Hippocampal formation (tissue), 2 donors: Measurements from ENCODE around the gene FBXL13.
"Not testable (repeated sequence)": the region's sequence is repeated elsewhere in the genome, so short reads cannot be mapped to it uniquely, and the experiment has no call there.

Experiments used
- DNase-seq, 2 donors: peaks; one replicate each; lab custom pipeline; 2025; lab: John Stamatoyannopoulos, UW

FBXL13 gene

DNA sequence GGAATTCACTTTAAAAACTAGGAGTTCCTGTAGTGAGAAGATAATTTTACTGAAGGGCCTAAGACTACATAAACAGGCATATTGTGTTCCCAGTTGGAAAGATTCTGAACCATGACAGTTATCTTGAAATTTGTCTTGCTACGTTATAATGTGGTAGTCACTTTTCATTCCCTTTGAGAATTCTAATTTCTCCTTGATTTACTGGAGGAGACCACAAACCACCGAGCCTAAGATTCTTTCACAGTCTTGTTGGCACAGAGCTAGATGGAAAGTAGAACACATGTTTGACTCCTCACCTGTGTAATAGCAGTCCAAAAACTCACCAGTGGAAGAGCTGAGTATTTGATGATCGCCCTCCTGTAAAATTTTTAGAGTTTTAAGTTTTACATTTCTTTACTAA is 5.2 kb upstream of the FBXL13 start:
- no peak for DNase-seq

DNA sequence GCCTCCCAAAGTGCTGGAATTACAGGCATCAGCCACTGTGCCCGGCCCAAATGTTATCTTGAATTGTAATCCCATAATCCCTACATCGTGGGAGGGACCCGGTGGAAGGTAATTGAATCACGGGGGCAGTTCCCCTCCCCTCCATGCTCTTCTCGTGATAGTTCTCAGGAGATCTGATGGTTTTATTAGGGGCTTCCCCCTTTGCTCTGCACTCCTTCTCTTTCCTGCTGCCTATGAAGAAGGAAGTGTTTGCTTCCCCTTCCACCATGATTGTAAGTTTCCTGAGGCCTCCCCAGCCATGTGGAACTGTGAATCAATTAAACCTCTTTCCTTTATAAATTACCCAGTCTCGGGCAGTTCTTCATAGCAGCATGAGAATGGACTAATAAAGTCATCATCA is 3.6 kb upstream of the FBXL13 start:
- not testable (repeated sequence) for DNase-seq

DNA sequence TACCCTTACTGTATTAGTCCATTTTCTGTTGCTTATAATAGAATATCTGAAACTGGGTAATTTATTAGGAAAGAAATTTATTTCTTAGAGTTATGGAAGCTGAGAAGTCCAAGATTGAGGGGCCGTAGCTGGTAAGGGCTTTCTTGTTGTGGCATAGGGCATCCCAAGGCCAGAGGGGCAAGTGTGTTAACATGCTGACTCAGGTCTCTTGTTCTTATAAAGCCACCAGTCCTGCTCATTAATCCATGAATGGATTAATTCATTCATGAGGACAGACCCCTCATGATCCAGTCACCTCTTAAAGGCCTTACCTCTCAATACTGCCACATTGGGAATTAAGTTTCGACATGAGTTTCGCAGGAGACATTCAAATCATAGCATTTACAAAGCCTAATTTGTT is 2.7 kb upstream of the FBXL13 start:
- no peak for DNase-seq

DNA sequence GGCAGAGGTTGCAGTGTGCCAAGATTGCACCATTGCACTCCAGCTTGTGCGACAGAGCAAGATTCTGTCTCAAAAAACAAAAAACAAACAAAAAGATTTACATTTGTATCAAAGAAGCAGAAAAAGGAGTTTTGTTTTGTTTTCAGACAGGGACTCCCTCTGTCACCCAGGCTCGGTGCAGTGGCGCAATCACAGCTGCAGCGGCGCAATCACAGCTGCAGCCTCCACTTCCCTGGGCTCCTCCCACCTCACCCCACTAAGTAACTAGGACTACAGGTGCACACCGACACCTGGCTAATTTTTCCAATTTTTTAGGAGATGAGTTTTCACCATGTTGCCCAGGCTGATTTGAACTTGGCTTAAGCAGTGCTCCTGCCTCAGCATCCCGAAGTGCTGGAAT is 2.2 kb upstream of the FBXL13 start:
- DNase-seq: no peak

DNA sequence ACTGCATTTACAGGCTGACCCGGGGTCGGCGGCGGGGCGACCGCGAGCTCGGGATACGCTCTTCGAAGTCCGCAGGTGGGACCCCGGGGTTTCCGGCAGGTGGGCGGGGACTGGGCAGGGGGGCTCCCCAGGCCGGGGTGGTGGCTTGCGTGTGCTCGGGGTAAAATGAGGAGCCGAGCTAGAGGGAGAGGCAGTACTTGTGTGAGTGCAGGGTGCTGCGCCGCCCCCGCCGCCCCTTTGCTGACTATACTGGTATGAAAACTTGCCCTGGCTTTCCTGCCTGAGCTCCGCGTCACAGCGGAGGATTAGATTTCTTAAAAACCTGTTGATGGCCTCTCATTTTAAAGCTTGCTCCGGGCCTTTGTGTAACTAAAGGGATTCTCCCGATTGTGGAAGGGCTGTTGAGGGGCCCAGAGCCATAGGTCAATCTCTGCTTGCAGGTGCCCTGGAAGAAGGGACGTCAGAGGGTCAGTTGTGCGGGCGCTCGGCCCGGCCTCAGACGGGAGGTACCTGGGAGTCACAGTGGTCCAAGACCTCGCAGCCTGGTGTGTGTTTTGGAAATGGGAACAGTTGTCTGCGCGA is 832 bp upstream of the FBXL13 start:
- peak; percentile 28 to 30 for DNase-seq

DNA sequence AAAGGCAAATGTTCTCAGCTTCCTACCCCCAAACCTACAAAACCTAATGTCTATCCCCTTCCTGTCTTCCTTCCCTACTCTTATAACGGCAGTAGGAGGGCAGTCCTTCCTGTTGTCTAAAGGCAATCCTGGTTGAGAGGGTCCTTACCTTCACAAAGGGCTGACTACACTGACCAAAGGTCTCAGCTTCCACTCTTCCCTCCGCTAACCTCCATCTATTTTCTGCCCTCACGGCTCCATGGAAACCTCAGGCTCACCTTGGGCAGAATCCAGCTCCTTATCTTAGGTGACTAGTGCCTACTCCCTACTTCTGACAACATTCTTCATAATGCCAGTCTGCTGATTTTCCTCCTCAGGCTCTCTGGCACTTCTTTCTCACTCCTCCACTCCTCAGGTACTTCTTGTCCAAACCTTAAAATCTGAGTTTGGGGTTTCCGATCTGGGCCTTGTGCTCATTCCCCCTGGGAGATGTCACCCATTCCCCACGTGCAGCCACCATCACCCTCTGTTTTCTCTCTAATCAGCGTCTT is 542 bp downstream of the FBXL13 start:
- no peak for DNase-seq

DNA sequence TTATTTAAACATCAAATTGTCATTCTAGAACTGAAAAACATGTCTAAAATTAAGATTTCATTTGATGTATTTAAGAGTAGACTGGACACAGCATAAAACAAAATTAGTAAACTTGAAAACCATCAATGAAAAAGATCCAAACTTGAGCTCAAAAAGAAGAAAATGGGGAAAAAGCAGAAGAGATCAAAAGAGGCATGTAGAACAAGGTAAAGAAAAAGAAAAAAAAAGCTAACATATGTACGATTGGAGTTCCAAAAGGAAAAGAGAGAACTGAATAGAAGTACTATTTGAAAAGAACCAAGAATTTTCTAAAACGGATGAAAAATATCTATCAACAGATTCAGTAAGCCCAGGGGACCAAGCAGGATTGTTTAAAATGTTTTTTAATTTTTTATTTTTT is 3.6 kb downstream of the FBXL13 start:
- no peak for DNase-seq

DNA sequence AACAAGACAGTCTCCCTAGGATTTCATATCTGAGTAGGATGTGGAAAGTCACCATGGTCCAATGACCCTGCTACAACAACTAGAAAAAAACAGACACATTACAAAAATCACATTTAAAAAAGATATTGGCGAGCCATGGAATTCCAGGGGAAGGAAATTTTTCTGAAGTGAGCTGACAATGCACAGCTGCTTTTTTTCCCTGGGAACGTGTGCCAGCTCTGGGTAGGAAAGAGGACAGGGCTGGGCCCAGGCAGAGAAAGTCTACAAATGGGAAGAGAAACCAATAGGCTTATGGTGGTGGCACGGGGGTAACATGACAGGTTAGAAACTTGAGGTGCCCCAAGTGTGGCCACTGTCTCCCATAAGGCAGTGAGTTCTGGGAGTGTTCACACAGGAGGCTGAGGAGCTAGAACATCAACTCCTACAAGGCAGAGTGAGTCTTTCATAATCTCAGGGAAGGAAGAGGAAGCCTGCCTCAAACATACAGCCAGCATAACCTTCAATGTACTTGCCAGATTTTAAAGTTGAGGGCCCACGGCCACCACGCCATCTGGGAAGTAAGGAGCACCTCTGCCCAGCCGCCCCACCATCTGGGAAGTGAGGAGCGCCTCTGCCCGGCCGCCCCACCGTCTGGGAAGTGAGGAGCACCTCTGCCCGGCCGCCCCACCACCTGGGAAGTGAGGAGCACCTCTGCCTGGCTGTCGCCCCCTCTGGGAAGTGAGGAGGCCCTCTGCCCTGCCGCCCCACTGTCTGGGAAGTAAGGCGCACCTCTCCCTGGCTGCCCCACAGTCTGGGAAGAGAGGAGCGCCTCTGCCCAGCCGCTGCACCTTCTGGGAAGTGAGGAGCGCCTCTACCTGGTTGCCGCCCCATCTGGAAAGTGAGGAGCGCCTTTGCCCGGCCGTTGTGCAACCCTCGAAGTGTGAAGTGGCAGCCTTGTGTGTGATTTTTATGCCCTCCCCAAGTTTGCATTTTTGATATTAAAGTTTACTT is 5.9 kb downstream of the FBXL13 start:
- DNase-seq: no peak

DNA sequence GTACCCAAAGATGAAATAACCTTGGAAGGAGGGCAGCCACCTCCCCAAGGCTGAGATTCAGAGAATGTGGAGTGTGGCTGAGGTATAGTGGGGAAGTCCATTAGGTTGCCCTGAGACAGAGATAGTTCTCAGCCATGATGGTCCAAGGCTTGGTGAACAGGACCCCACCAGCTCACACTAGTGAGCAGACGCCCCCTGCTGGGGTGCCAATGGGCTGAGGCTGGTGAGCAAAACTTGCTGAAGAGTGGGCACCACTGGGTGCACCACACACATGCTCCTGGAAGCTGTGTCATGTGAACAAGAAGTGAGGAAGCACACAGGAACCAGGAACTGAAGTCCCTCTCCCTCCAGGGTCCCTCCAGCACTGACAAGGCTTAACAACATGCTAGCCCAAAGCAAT is 8.9 kb downstream of the FBXL13 start:
- DNase-seq: no peak

DNA sequence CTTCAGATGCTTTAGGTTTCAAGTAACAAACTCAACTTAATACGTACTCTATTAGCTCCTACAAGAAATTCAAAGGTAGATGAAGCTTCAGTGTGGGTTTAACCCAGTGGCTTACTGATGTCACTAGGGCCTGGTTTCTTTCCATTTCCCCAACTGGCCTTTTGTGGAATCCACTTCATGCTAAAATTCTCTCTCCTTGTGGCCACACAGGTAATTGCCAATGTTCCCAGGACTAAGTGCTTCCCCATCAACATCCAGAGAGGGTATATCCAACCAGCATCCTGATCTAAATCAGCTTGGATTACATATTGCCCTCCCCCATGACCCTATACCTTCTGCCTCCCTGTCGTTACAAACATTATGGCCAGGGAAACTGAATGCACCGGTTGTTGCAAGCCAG is 10.7 kb downstream of the FBXL13 start:
- no peak for DNase-seq

DNA sequence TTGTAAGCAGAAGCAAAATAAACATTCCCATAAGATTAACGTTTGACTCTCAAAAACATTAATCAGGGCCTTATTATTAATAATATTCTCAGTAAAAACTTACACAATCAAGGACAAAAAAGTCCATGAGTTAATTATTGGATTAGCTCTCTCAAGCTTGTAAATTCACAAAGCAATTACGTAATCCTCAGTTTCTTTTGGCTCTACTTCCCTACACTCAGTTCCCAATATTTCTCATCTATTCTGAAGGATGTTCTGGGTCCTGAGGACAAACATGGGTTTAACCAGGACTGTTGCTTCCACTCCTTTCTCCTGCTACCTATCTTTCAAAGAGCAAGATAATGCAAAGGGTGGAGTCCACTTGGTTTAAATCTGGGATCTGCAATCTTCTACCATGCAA is 15.1 kb downstream of the FBXL13 start:
- no peak for DNase-seq

DNA sequence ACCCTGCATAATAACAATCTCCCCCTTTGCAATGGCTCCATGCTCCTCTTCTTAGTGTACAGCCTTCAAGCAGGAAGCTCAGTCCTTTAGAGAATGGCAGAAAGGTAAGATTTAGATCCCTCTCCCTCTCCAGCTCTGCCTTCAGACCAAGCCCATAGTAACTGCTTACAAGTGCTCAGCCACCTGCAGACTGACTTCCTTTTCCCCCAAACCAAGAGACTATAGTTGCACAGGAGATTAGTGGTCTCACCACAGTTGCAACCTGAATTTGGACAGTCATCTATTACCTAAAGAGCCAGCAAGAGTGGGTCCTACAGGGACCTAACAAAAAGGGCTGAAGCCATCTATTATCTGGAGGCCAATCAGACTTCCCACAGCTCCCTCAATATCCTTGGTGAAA is 16.5 kb downstream of the FBXL13 start:
- DNase-seq: no peak

DNA sequence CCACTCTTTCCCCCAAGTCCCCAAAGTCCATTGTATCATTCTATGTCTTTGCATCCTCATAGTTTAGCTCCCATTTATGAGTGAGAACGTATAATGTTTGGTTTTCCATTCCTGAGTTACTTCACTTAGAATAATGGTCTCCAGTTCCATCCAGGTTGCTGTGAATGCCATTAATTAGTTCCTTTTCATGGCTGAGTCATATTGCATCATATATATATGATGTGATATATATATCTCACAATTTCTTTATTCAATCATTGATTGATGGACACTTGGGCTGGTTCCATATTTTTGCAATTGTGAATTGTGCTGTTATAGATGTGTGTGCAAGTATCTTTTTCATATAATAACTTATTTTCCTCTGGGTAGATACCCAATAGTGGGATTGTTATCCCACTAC is 18.6 kb downstream of the FBXL13 start:
- not testable (repeated sequence) for DNase-seq

DNA sequence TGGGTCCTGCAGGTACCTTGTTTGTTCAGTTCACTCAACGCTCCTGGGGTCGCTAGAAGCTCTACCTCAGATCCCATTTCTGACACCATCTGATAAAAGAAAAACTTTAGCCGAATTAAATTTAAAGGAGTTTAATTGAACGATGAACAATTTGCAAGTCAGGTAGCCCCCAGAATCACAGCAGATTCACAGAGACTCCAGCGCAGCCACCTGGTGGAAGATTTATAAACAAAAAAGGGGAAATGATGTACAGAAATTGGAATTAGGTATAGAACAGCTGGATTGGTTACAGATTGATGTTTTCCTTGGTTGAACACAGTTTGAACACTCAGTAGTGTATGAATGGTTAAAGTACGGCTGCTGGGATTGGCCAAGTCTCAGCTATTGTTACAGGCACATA is 23.1 kb downstream of the FBXL13 start:
- DNase-seq: no peak

DNA sequence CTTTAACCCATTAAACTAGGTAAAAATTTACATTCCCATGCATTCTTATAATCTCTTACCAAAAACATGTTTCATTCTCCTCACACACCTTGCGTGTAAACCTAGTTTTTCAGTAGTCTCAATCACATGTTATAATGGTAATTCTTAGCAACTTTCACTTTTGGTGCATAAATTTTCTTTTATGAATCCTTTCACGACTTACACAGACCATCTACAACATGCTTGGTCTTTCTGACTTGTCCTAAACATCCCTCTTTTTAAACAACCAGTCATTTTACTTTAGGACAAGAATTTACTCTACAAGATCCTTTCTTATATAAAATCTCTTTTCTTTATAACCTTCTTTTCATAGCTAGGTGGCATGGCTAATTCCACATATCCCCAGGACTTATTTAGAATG is 25.8 kb downstream of the FBXL13 start:
- no peak for DNase-seq

DNA sequence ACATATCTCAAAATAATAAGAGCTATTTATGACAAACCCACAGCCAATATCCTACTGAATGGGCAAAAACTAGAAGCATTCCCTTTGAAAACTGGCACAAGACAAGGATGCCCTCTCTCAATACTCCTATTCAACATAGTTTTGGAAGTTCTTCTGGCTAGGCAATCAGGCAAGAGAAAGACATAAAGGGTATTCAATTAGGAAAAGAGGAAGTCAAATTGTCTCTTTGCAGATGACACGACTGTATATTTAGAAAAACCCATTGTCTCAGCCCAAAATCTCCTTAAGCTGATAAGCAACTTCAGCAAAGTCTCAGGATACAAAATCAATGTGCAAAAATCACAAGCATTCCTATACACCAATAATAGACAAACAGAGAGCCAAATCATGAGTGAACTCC is 32.8 kb downstream of the FBXL13 start:
- DNase-seq: not testable (repeated sequence)

DNA sequence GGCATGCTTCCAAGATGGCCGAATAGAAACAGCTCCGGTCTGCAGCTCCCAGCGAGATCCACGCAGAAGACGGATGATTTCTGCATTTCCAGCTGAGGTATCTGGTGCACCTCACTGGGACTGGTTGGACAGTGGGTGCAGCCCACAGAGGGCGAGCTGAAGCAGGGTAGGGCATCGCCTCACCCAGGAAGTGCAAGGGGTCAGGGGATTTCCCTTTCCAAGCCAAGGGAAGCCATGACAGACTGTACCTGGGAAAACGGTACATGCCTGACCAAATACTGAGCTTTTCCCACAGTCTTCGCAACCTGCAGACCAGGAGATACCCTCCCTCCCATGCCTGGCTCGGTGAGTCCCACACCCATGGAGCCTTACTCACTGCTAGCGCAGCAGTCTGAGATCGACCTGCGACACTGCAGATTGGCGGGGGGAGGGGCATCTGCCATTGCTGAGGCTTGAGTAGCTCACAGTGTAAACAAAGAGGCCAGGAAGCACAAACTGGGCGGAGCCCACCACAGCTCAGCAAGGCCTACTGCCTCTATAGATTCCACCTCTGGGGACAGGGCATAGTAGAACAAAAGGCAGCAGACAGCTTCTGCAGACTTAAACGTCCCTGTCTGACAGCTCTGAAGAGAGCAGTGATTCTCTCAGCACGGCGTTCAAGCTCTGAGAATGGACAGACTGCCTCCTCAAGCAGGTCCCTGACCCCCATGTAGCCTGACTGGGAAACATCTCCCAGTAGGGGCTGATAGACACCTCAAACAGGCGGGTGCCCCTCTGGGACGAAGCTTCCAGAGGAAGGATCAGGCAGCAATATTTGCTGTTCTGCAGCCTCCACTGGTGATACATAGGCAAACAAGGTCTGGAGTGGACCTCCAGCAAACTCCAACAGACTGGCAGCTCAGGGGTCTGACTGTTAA is 36.5 kb downstream of the FBXL13 start:
- not testable (repeated sequence) for DNase-seq

DNA sequence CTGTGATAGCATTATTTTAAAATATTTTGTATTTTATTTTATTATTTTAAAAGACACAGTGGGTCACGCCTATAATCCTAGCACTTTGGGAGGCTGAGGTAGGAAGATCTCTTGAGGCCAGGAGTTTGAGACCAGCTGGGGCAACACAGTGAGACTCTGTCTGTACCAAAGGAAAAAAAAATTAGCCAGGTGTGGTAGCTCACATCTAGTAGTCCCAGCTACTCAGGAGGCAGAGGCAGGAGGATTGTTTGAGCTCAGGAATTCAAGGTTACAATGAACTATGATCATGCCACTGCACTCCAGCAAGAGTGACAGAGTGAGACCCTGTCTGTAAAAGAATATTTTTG is 37.1 kb downstream of the FBXL13 start:
- no peak for DNase-seq

DNA sequence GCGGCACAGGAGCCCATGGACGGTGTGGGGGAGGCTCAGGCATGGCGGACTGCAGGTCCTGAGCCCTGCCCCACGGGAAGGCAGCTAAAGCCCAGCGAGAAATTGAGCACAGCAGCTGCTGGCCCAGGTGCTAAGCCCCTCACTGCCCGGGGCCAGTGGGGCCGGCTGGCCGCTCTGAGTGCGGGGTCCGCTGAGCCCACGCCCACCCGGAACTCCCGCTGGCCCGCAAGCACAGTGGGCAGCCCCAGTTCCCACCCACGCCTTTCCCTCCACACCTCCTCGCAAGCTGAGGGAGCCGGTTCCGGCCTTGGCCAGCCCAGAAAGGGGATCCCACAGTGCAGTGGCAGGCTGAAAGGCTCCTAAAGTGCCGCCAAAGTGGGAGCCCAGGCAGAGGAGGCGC is 40.3 kb downstream of the FBXL13 start:
- DNase-seq: not testable (repeated sequence)

DNA sequence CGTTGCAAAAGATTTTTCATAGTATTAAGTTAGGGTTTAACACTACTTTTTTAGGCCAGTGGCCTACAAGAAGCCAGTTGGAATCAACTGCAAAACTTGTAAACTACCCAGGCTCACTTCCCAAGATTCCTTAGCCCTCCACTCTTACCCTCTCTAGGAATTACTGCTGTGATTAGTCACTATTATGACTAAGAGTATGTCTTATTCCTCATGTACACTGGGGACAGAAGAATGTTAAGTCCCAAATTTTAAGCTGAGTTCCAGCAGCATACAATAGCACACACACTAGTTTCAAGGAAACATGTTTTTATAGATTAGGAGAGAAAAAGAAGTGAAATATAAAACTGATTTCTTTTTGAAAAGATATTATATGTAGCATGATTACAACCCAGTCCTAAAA is 42.8 kb downstream of the FBXL13 start:
- no peak for DNase-seq

DNA sequence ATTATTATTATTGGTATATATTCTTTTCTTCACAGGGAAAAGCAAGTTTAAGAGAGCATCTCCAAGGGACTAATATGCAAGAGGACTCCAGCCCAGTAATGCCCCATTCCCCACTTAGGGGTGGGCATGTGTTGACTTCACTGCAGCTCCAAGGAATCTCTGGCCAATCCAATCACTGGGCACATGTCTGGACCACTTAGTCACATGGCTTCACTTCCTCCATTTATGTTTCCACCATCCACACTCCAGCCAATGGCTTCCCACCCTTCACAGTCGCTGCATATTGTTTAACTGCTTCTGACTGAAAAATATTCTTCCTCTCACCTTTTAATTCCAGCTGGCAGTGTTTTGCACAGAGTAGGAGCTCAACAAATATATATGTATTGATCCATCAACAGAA is 43.6 kb downstream of the FBXL13 start:
- DNase-seq: no peak

DNA sequence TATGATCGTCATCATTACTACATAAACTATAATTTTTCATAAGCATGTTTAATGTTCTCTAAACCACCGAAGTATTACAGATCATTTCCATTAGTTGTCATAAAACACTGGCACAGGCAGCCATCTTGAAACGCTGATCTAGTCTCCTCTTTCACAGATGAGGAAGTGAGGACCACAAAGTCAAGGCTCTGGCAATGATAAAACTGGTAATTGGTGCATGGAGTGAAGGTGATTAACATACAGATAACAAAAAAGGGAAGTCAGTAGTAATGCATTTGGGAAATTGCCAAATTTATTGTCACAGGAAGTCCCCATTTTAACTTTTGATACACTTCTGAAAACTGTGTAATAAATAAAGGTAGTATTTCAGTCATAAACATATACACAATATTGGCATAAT is 49.3 kb downstream of the FBXL13 start:
- no peak for DNase-seq
